HepG2 (cell line): Measurements from ENCODE around the gene ZNF771. TPM values are rescaled to one million over a fixed set of nuclear protein-coding genes. Genes with fewer than 3 reads are reported as not detected.
A peak's percentile ranks its signal among the peaks of the same experiment; 100 is the strongest.

Source experiments
- ATF5 ChIP-seq: sonication (generic); formaldehyde crosslinking; IDR thresholded peaks from 2 replicates; pipeline ENCODE4 v1.4.0; 2020; ENCODE audit warnings: mild to moderate bottlenecking, low read depth, missing genetic modification reagents
- BCL6 ChIP-seq: IDR thresholded peaks from 2 replicates; pipeline ENCODE4 v1.6.1; 2016; ENCODE audit warnings: missing genetic modification reagents, missing compliant biosample characterization
- GATA4 ChIP-seq: sonication (generic); IDR thresholded peaks from 2 replicates; pipeline ENCODE4 v1.6.1; 2016; ENCODE audit warnings: antibody characterized with exemption, low read depth, borderline replicate concordance
- GLMP ChIP-seq: sonication (generic); formaldehyde crosslinking; IDR thresholded peaks from 2 replicates; pipeline ENCODE4 v1.9.0; 2021; ENCODE audit warnings: missing genetic modification reagents, mild to moderate bottlenecking, borderline replicate concordance
- HNRNPK ChIP-seq: fragments of 200-400 bp; formaldehyde crosslinking; IDR thresholded peaks from 2 replicates; pipeline ENCODE4 v1.6.1; 2018; ENCODE audit warnings: low read length, low read depth, moderate library complexity, mild to moderate bottlenecking; ENCODE audit not compliant: poor library complexity, severe bottlenecking
- LRRFIP1 ChIP-seq: sonication (generic); formaldehyde crosslinking; conservative IDR thresholded peaks from 2 replicates; pipeline ENCODE4 v1.4.0; 2020; ENCODE audit warnings: missing genetic modification reagents
- MTF2 ChIP-seq: sonication (generic); formaldehyde crosslinking; IDR thresholded peaks from 2 replicates; pipeline ENCODE4 v1.5.0; 2020; ENCODE audit warnings: missing genetic modification reagents, borderline replicate concordance
- NFIC ChIP-seq: IDR thresholded peaks from 2 replicates; pipeline ENCODE4 v1.6.1; 2012; ENCODE audit warnings: mild to moderate bottlenecking, low read length, inconsistent platforms
- NKX3-1 ChIP-seq: sonication (generic); formaldehyde crosslinking; IDR thresholded peaks from 2 replicates; pipeline ENCODE4 v1.5.0; 2020; ENCODE audit warnings: missing genetic modification reagents
- PLSCR1 ChIP-seq: sonication (generic); formaldehyde crosslinking; IDR thresholded peaks from 2 replicates; pipeline ENCODE4 v1.5.0; 2020; ENCODE audit warnings: missing genetic modification reagents, mild to moderate bottlenecking, borderline replicate concordance
- TBX3 ChIP-seq: fragments of 450-650 bp; IDR thresholded peaks from 2 replicates; pipeline ENCODE4 v1.6.1; 2017; ENCODE audit warnings: antibody characterized with exemption, mild to moderate bottlenecking, inconsistent platforms, borderline replicate concordance
- TCF12 ChIP-seq, 2 experiments: fragments of 450-650 bp in 1 of 2; sonication (generic) in 1 of 2; formaldehyde crosslinking in 1 of 2; IDR thresholded peaks; 2 replicates each; pipeline versions ENCODE4 v1.6.1 to v1.8.0; 2017 to 2022; ENCODE audit warnings: antibody characterized with exemption in 1 of 2, mild to moderate bottlenecking in 1 of 2, missing genetic modification reagents in 1 of 2, moderate library complexity in 1 of 2
- USF2 ChIP-seq, 2 experiments: sonication (generic) in 1 of 2; formaldehyde crosslinking in 1 of 2; IDR thresholded peaks; 2 replicates each; pipeline versions ENCODE4 v1.5.1 to v1.6.1; 2011 to 2020; ENCODE audit warnings: borderline replicate concordance in 1 of 2, low read depth in 1 of 2, low read length in 1 of 2, mild to moderate bottlenecking in 1 of 2, missing genetic modification reagents in 1 of 2, moderate library complexity in 1 of 2
- ZBTB7B ChIP-seq: sonication (generic); formaldehyde crosslinking; IDR thresholded peaks from 2 replicates; pipeline ENCODE4 v1.4.0; 2020; ENCODE audit warnings: missing genetic modification reagents
- ZFAT ChIP-seq: sonication (generic); formaldehyde crosslinking; conservative IDR thresholded peaks from 2 replicates; pipeline ENCODE4 v1.8.1; 2023; ENCODE audit warnings: missing genetic modification reagents, inconsistent platforms
- ZFP90 ChIP-seq: sonication (generic); formaldehyde crosslinking; IDR thresholded peaks from 2 replicates; pipeline ENCODE4 v1.8.0; 2022; ENCODE audit warnings: missing genetic modification reagents, mild to moderate bottlenecking, inconsistent platforms, borderline replicate concordance
- ZNF549 ChIP-seq: sonication (generic); formaldehyde crosslinking; IDR thresholded peaks from 2 replicates; pipeline ENCODE4 v1.5.0; 2020; ENCODE audit warnings: missing genetic modification reagents
- ZNF644 ChIP-seq: IDR thresholded peaks from 2 replicates; pipeline ENCODE4 v1.6.1; 2016; ENCODE audit warnings: low read depth
- ZNF879 ChIP-seq: sonication (generic); formaldehyde crosslinking; IDR thresholded peaks from 2 replicates; pipeline ENCODE4 v1.8.1; 2023; ENCODE audit warnings: missing genetic modification reagents
- polyA plus RNA-seq, 8 experiments: library from polyadenylated mRNA; depleted of rRNA in 3 of 8; stranded (reverse) in 7 of 8; unstranded in 1 of 8; fragments of >200 nt; fragmentation: Illumina TruSeq in 4 of 8; extraction: Trizol in 4 of 8; gene quantifications; 2 replicates each; pipeline versions ENCODE4 v1.2.1 to v1.2.3, GENCODE V29; 2011 to 2016; ENCODE audit warnings: low read depth in 4 of 8, missing spikeins in 1 of 8, mixed read lengths in 1 of 8; ENCODE audit not compliant: insufficient read depth in 1 of 8
- total RNA-seq, 5 experiments: library from RNA; depleted of rRNA; stranded (reverse); fragments of >200 nt; fragmentation: Illumina TruSeq; extraction: Trizol; gene quantifications; 2 replicates each; pipeline ENCODE4 v1.2.3, GENCODE V29; 2016; ENCODE audit warnings: low read depth in 1 of 5

Gene ZNF771
- total and polyA plus RNA-seq, 2 of the 13 experiments (the other 11 are each of a cell fraction or from before 2014, with no cell fraction given): 5.0 to 11.8 TPM

- no peak for TF ChIP-seq GLMP (CRISPR knock-in tag)
- no peak; the same call in none of the 2 replicates for TF ChIP-seq ZNF644
- TF ChIP-seq NFIC: no peak; the same call in 1 of the 2 replicates
- no peak for TF ChIP-seq HNRNPK
- no peak for TF ChIP-seq ZNF549 (CRISPR knock-in tag)
- TF ChIP-seq GATA4: no peak; the same call in 1 of the 2 replicates
- TF ChIP-seq MTF2 (CRISPR knock-in tag): no peak
- no peak for TF ChIP-seq ZFP90 (CRISPR knock-in tag)
- TF ChIP-seq ZNF879 (CRISPR knock-in tag): no peak
- peak; percentile 78 for TF ChIP-seq BCL6
- no peak for TF ChIP-seq PLSCR1 (CRISPR knock-in tag)
- TF ChIP-seq NKX3-1: no peak
- no peak for TF ChIP-seq LRRFIP1
- TF ChIP-seq ATF5 (CRISPR knock-in tag): no peak
- no peak for TF ChIP-seq TCF12 (IDR thresholded peaks at IDR 0.05)
- TF ChIP-seq TCF12 (CRISPR knock-in tag; IDR thresholded peaks at IDR 0.05): no peak
- no peak for TF ChIP-seq USF2 (IDR thresholded peaks at IDR 0.05; ENCODE audit: low read depth, low read length)
- TF ChIP-seq USF2 (CRISPR knock-in tag; IDR thresholded peaks at IDR 0.05; ENCODE audit: borderline replicate concordance): no peak; the same call in 1 of the 2 replicates
- TF ChIP-seq ZBTB7B (CRISPR knock-in tag): 0 out of 2 replicates have a peak, but pooled peaks have one; percentile 36
- peak; percentile 93 for TF ChIP-seq TBX3
- no peak for TF ChIP-seq ZFAT (CRISPR knock-in tag)
Observed at GRCh38 chr16:30401768-30402425, 5.5 kb upstream of the ZNF771 start (continued).
